Endothelial cell of umbilical vein (primary cell): Measurements from ENCODE around the gene FPGS. TPM values are rescaled to one million over a fixed set of nuclear protein-coding genes. Genes with fewer than 3 reads are reported as not detected.
A peak's percentile ranks its signal among the peaks of the same experiment; 100 is the strongest.

ENCODE experiments used
- BruUV-seq: library from RNA; stranded (reverse); fragments of 400-500 nt; replicated peaks from 2 replicates; lab custom pipeline; 2021; lab: Mats Ljungman, UMichigan
- CTCF ChIA-PET: fragments of 300-600, 350-600 bp; sonication (Branson Sonifier 250); formaldehyde crosslinking; loops from one replicate; lab custom pipeline; 2021; ENCODE audit warnings: antibody characterized with exemption, inconsistent platforms; lab: Charles Lee
- POLR2A ChIA-PET: fragments of 300-600, 350-600 bp; sonication (Branson Sonifier 250); formaldehyde crosslinking; loops from one replicate; lab custom pipeline; 2021; ENCODE audit warnings: antibody characterized with exemption, inconsistent platforms; lab: Charles Lee
- DNase-seq: peaks from one replicate; pipeline ENCODE4 v3.0.0-alpha.2; 2011; ENCODE audit warnings: low read depth, low spot score
- FAIRE-seq: peaks from 2 replicates; lab custom pipeline; 2011; peaks lifted over from hg19 to GRCh38; lab: Jason Lieb, UNC
- H2AFZ ChIP-seq: 2 replicates; pipeline ENCODE4 v1.6.0; 2012; ENCODE audit warnings: low read depth, low read length, control low read depth, inconsistent platforms
- H3K27ac ChIP-seq: 2 replicates; pipeline ENCODE4 v1.5.1; 2011; ENCODE audit warnings: low read depth, mild to moderate bottlenecking, control low read depth, low read length, moderate library complexity; ENCODE audit not compliant: insufficient read depth
- H3K27me3 ChIP-seq, 2 experiments: 2 replicates each; pipeline versions ENCODE4 v1.6.0 to v1.6.1; 2011; ENCODE audit warnings: low read length in 2 of 2, mixed read lengths in 1 of 2; ENCODE audit not compliant: control insufficient read depth in 2 of 2, insufficient read depth in 2 of 2
- H3K36me3 ChIP-seq, 2 experiments: 2 replicates in 1 of 2; 3 replicates in 1 of 2; pipeline ENCODE4 v1.5.1; 2011; ENCODE audit warnings: low read length in 2 of 2, mild to moderate bottlenecking in 1 of 2, moderate library complexity in 1 of 2; ENCODE audit not compliant: control insufficient read depth in 2 of 2, insufficient read depth in 2 of 2; ENCODE audit errors: extremely low read depth in 1 of 2
- H3K4me1 ChIP-seq: 3 replicates; pipeline ENCODE4 v1.5.1; 2011; ENCODE audit warnings: mild to moderate bottlenecking, low read length; ENCODE audit not compliant: control insufficient read depth, insufficient read depth; ENCODE audit errors: extremely low read depth
- H3K4me2 ChIP-seq: 2 replicates; pipeline ENCODE4 v1.6.1; 2011; ENCODE audit warnings: low read length, control low read depth, mixed read lengths; ENCODE audit not compliant: insufficient read depth
- H3K4me3 ChIP-seq, 3 experiments: fragments of 200-600 bp in 1 of 3; sonication (generic), shearing (Covaris generic) in 1 of 3; replicated peaks in 1 of 3; 2 replicates each; pipeline ENCODE4 v1.5.1; 2011 to 2016; ENCODE audit warnings: control low read depth in 3 of 3, low read length in 3 of 3, mild to moderate bottlenecking in 2 of 3, inconsistent platforms in 1 of 3, low read depth in 1 of 3, moderate library complexity in 1 of 3; ENCODE audit not compliant: insufficient read depth in 1 of 3
- H3K79me2 ChIP-seq: 2 replicates; pipeline ENCODE4 v1.6.0; 2012; ENCODE audit warnings: low read length, inconsistent platforms; ENCODE audit not compliant: control insufficient read depth, insufficient read depth
- H3K9ac ChIP-seq: replicated peaks from 2 replicates; pipeline ENCODE3; 2011; ENCODE audit warnings: low read length, control low read depth; ENCODE audit not compliant: insufficient read depth; ENCODE audit errors: extremely low read depth
- H3K9me1 ChIP-seq: replicated peaks from 3 replicates; pipeline ENCODE4 v1.6.0; 2011; ENCODE audit warnings: mild to moderate bottlenecking, low read length; ENCODE audit not compliant: control insufficient read depth, insufficient read depth; ENCODE audit errors: extremely low read depth
- H3K9me3 ChIP-seq: replicated peaks from 2 replicates; pipeline ENCODE4 v1.5.1; 2012; ENCODE audit warnings: low read length, inconsistent platforms; ENCODE audit not compliant: control insufficient read depth, insufficient read depth
- H4K20me1 ChIP-seq: replicated peaks from 2 replicates; pipeline ENCODE3; 2011; ENCODE audit warnings: mild to moderate bottlenecking, low read length; ENCODE audit not compliant: control insufficient read depth, insufficient read depth; ENCODE audit errors: extremely low read depth
- CTCF ChIP-seq, 2 donors: IDR thresholded peaks; 1 replicate in 1 of 2; 2 replicates in 1 of 2; pipeline ENCODE4 v1.5.1; 2011; ENCODE audit warnings: low read length in 2 of 2, mild to moderate bottlenecking in 2 of 2, moderate library complexity in 2 of 2, control low read depth in 1 of 2, inconsistent platforms in 1 of 2, low read depth in 1 of 2; ENCODE audit not compliant: insufficient read depth in 1 of 2; ENCODE audit errors: extremely low read depth in 1 of 2
- EZH2 ChIP-seq: IDR thresholded peaks from 2 replicates; pipeline ENCODE4 v1.6.1; 2012; ENCODE audit warnings: borderline replicate concordance, low read depth, mild to moderate bottlenecking, moderate library complexity, low read length, inconsistent platforms; ENCODE audit not compliant: severe bottlenecking
- FOS ChIP-seq: IDR thresholded peaks from 2 replicates; pipeline ENCODE4 v1.6.1; 2011; ENCODE audit warnings: mild to moderate bottlenecking, low read length, moderate library complexity, borderline replicate concordance; ENCODE audit not compliant: insufficient read depth
- GATA2 ChIP-seq: IDR thresholded peaks from 2 replicates; pipeline ENCODE4 v1.7.0; 2011; ENCODE audit warnings: low read depth, mild to moderate bottlenecking, moderate library complexity, mixed read lengths, low read length; ENCODE audit not compliant: insufficient read length, insufficient read depth
- JUN ChIP-seq: IDR thresholded peaks from 2 replicates; pipeline ENCODE4 v1.6.1; 2011; ENCODE audit warnings: borderline replicate concordance, low read depth; ENCODE audit not compliant: insufficient read length, insufficient read depth
- MAX ChIP-seq: IDR thresholded peaks from 2 replicates; pipeline ENCODE4 v1.6.1; 2011; ENCODE audit not compliant: insufficient read depth, insufficient read length
- MYC ChIP-seq: IDR thresholded peaks from one replicate; pipeline ENCODE4 v1.6.1; 2011; ENCODE audit warnings: mild to moderate bottlenecking, low read depth, low read length
- POLR2A ChIP-seq: IDR thresholded peaks from 2 replicates; pipeline ENCODE4 v1.6.1; 2012; ENCODE audit warnings: low read depth, mild to moderate bottlenecking, control low read depth, low read length
- POLR2AphosphoS5 ChIP-seq: IDR thresholded peaks from 2 replicates; pipeline ENCODE4 v1.6.1; 2012; ENCODE audit warnings: low read depth, mild to moderate bottlenecking, control low read depth, low read length, moderate library complexity; ENCODE audit not compliant: insufficient read depth
- dilution Hi-C: fragments of 300-500 bp; cut with MboI; formaldehyde crosslinking; loops from one replicate; pipeline ENCODE4 v1.15.0; 2019; ENCODE audit warnings: low sequenced_read_pairs; ENCODE audit not compliant: extremely low pct_ligation_motif_present
- intact Hi-C: fragments of 100-400 bp; cut with micrococcal nuclease; formaldehyde crosslinking; loops from one replicate; pipeline ENCODE4 v1.10.0; 2022
- polyA plus RNA-seq, 4 experiments: library from polyadenylated mRNA; depleted of rRNA in 3 of 4; stranded (reverse) in 3 of 4; unstranded in 1 of 4; fragments of >200 nt; gene quantifications; 2 replicates each; pipeline versions ENCODE4 v1.2.1 to v1.2.3, GENCODE V29; 2011 to 2012; ENCODE audit warnings: missing spikeins in 1 of 4
- total RNA-seq: library from RNA; stranded (reverse); gene quantifications from 2 replicates; pipeline ENCODE4 v1.2.3, GENCODE V29; 2021

The FPGS gene
- total and polyA plus RNA-seq, 2 donors (not counting 3 experiments of a cell fraction or from before 2014, with no cell fraction given), result 77.7 to 90.2 TPM

DNA sequence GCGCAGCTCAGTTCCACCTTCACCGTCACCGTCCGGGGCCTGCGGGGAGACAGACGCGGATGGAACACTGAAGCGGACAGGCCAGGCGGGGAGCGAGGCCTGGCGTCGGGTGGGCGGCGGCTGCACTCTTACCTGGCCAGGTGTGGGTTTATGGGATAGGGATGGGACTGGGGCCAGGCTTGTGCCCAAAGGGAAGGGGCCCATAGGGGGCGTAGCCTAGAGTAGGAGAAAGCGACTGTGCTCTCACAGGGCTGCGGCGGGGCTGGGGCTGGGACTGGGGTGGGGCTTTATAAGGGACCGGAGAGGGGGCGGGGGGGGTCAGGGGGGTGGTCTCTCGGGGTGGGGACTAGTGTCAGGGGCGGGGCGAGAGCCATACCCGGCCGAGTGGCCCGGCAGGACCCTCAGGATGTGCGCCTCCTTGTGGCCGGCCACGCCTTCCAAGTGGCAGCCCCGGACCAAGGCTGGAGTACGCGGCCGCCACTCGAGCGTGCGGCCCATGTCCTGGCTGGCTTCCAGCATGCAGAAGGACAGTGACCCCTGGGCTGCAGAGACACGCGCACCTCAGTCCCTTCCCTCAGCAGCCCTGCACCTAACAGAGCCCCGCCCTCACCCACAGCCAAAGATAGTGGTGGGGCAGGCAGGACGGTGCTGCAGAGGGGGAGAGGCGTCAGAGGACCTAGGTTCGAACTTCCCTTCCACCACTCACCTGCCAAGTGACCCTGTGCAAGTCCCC, 22.8 kb downstream of the FPGS start:
- ChIA-PET CTCF (interaction anchor here (0.6 to 3.0 kb wide), 4 partner anchors 12 to 44 kb away, joined by 3 to 24 read pairs (median 4); no protein-coding TSS in a partner anchor), POLR2A (interaction anchor here (1.3 kb wide), 1 partner anchor 42 kb away, joined by 3 read pairs; no protein-coding TSS in a partner anchor)
- no peaks in the 10 kb centered on the region for H3K9me1 ChIP-seq
- H3K4me2 ChIP-seq, result no peak overlapping the region
- no peaks in the 10 kb centered on the region for H3K9me3 ChIP-seq
- no peak overlapping the region for H2AFZ ChIP-seq
- DNase-seq, result no peak
- H3K79me2 ChIP-seq, result peaks cover 70% of the 10 kb centered on the region
- dilution Hi-C loops (no loop called here), intact Hi-C loops (no loop called here)
- FAIRE-seq, result no peak
- H4K20me1 ChIP-seq, result no peaks in the 10 kb centered on the region
- H3K36me3 ChIP-seq, result peaks cover 37 to 47% of the 10 kb centered on the region in 2 experiments
- no peak overlapping the region for H3K9ac ChIP-seq
- no peak overlapping the region for H3K27ac ChIP-seq
- TF ChIP-seq MYC (no peak), FOS (no peak), POLR2AphosphoS5 (peak; percentile 29), JUN (no peak), GATA2 (no peak), MAX (no peak), CTCF (IDR thresholded peaks at IDR 0.05; ENCODE audit: extremely low read depth in 1 of 2, insufficient read depth in 1 of 2, low read depth in 1 of 2, low read length in 2 of 2) (peak; percentile 29 to 47), EZH2 (no peak), POLR2A (no peak)
- BruUV-seq, result no TSS peak
- peaks cover 36% of the 10 kb centered on the region for H3K4me1 ChIP-seq
- H3K27me3 ChIP-seq, result no peaks in the 10 kb centered on the region
- H3K4me3 ChIP-seq, result no peak overlapping the region
